Measurements from ENCODE around the gene CDCA7. TPM values are rescaled to one million over a fixed set of nuclear protein-coding genes. Genes with fewer than 3 reads are reported as not detected.

CDCA7 gene
- total RNA-seq, 1 donor from 2014 or later: 5.6 TPM

GRCh38 chr2:173347305-173348168 is 7.1 kb upstream of the CDCA7 start:
- no peak for DNase-seq (ENCODE audit: low read depth)
- Histone ChIP-seq H3K27me3 (ENCODE audit: control insufficient read depth, insufficient read depth, low read length) (no peaks in the 10 kb centered on the region), H3K36me3 (ENCODE audit: control insufficient read depth, insufficient read depth, low read length) (no peaks in the 10 kb centered on the region), H3K4me3 (ENCODE audit: low read depth, low read length) (no peak overlapping the region)
- no peak for TF ChIP-seq CTCF (IDR thresholded peaks at IDR 0.05; ENCODE audit: insufficient read depth, low read length, poor library complexity, severe bottlenecking)

- no peak for TF ChIP-seq CTCF (IDR thresholded peaks at IDR 0.05; ENCODE audit: insufficient read depth, low read length, poor library complexity, severe bottlenecking)
- no peak for DNase-seq (ENCODE audit: low read depth)
- Histone ChIP-seq H3K36me3 (ENCODE audit: control insufficient read depth, insufficient read depth, low read length) (no peaks in the 10 kb centered on the region), H3K27me3 (ENCODE audit: control insufficient read depth, insufficient read depth, low read length) (no peaks in the 10 kb centered on the region), H3K4me3 (ENCODE audit: low read depth, low read length) (no peak overlapping the region)
These were observed 5.4 kb upstream of the CDCA7 start for GRCh38 chr2:173349287-173349686.

- no peak for DNase-seq (ENCODE audit: low read depth)
- no peak overlapping the region for H3K4me3 ChIP-seq (ENCODE audit: low read depth, low read length)
- TF ChIP-seq CTCF (IDR thresholded peaks at IDR 0.05; ENCODE audit: insufficient read depth, low read length, poor library complexity, severe bottlenecking): no peak
- no peaks in the 10 kb centered on the region for H3K27me3 ChIP-seq (ENCODE audit: control insufficient read depth, insufficient read depth, low read length)
- H3K36me3 ChIP-seq (ENCODE audit: control insufficient read depth, insufficient read depth, low read length): no peaks in the 10 kb centered on the region
These were observed 4.3 kb upstream of the CDCA7 start for GRCh38 chr2:173350383-173350782.

GRCh38 chr2:173351879-173352278 is 2.8 kb upstream of the CDCA7 start:
- Histone ChIP-seq H3K36me3 (ENCODE audit: control insufficient read depth, insufficient read depth, low read length) (no peaks in the 10 kb centered on the region), H3K4me3 (ENCODE audit: low read depth, low read length) (no peak overlapping the region), H3K27me3 (ENCODE audit: control insufficient read depth, insufficient read depth, low read length) (no peaks in the 10 kb centered on the region)
- no peak for DNase-seq (ENCODE audit: low read depth)
- no peak for TF ChIP-seq CTCF (IDR thresholded peaks at IDR 0.05; ENCODE audit: insufficient read depth, low read length, poor library complexity, severe bottlenecking)

GRCh38 chr2:173353556-173353955 is 1.1 kb upstream of the CDCA7 start:
- no peak for TF ChIP-seq CTCF (IDR thresholded peaks at IDR 0.05; ENCODE audit: insufficient read depth, low read length, poor library complexity, severe bottlenecking)
- Histone ChIP-seq H3K27me3 (ENCODE audit: control insufficient read depth, insufficient read depth, low read length) (no peaks in the 10 kb centered on the region), H3K4me3 (ENCODE audit: low read depth, low read length) (no peak overlapping the region), H3K36me3 (ENCODE audit: control insufficient read depth, insufficient read depth, low read length) (no peaks in the 10 kb centered on the region)
- no peak for DNase-seq (ENCODE audit: low read depth)
